Measurements from ENCODE around the gene CST9L.

CST9L gene

GRCh38 chr20:23546435-23547144 lies 21.7 kb downstream of the CST9L start:
- no peak for DNase-seq (ENCODE audit: low spot score)

GRCh38 chr20:23544133-23544532 lies 24.2 kb downstream of the CST9L start:
- DNase-seq (ENCODE audit: low spot score): no peak

GRCh38 chr20:23542801-23543200 lies 25.5 kb downstream of the CST9L start:
- no peak for DNase-seq (ENCODE audit: low spot score)

- DNase-seq (ENCODE audit: low spot score): no peak
Observed at GRCh38 chr20:23541776-23542175, 26.5 kb downstream of the CST9L start.

GRCh38 chr20:23541330-23541729 lies 27.0 kb downstream of the CST9L start:
- DNase-seq (ENCODE audit: low spot score): no peak

GRCh38 chr20:23540624-23541023 lies 27.7 kb downstream of the CST9L start:
- DNase-seq (ENCODE audit: low spot score): no peak

- DNase-seq (ENCODE audit: low spot score): no peak
Observed at GRCh38 chr20:23537030-23537429, 31.3 kb downstream of the CST9L start.

GRCh38 chr20:23536328-23536974 lies 31.8 kb downstream of the CST9L start:
- DNase-seq (ENCODE audit: low spot score): no peak

GRCh38 chr20:23534801-23535593 lies 33.3 kb downstream of the CST9L start:
- DNase-seq (ENCODE audit: low spot score): no peak

GRCh38 chr20:23533161-23533560 lies 35.1 kb downstream of the CST9L start:
- no peak for DNase-seq (ENCODE audit: low spot score)

GRCh38 chr20:23532533-23532932 lies 35.8 kb downstream of the CST9L start:
- no peak for DNase-seq (ENCODE audit: low spot score)

GRCh38 chr20:23530937-23531567 lies 37.2 kb downstream of the CST9L start:
- no peak for DNase-seq (ENCODE audit: low spot score)

GRCh38 chr20:23528867-23529431 lies 39.3 kb downstream of the CST9L start:
- no peak for DNase-seq (ENCODE audit: low spot score)

- DNase-seq (ENCODE audit: low spot score): no peak
Observed at GRCh38 chr20:23526850-23527249, 41.4 kb downstream of the CST9L start.

- no peak for DNase-seq (ENCODE audit: low spot score)
Observed at GRCh38 chr20:23524146-23524545, 44.1 kb downstream of the CST9L start.

- DNase-seq (ENCODE audit: low spot score): no peak
Observed at GRCh38 chr20:23520185-23520584, 48.1 kb downstream of the CST9L start.

GRCh38 chr20:23519556-23519955 lies 48.7 kb downstream of the CST9L start:
- no peak for DNase-seq (ENCODE audit: low spot score)

GRCh38 chr20:23517719-23518118 lies 50.6 kb downstream of the CST9L start:
- no peak for DNase-seq (ENCODE audit: low spot score)

- DNase-seq (ENCODE audit: low spot score): no peak
Observed at GRCh38 chr20:23515250-23515939, 52.9 kb downstream of the CST9L start.

GRCh38 chr20:23514848-23515247 lies 53.4 kb downstream of the CST9L start:
- no peak for DNase-seq (ENCODE audit: low spot score)
